ENCODE measurements around the gene SCFD2. TPM values are rescaled to one million over a fixed set of nuclear protein-coding genes. Genes with fewer than 3 reads are reported as not detected.

Gene SCFD2
- polyA plus RNA-seq, 3 donors = 5.4 to 9.4 (median 6.7) TPM

DNA sequence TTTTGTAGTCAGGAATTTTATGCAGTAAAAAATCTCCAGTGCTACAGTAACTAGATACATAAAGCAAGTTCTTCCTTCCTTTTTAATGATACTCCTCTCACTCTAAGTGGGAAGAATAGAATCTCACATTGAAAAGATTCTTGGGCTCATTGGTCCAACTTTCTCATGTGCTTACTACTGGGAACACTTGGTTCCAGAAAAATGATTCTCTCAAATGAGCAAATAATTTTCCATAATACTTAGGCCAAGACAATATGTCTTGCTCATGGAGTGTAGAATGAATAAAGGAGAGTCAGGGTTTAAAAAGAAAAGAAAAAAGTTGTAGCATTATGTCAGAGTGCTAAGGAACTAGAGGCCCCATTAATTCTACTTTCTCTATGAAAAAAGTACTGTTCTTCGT, 306.0 kb downstream of the SCFD2 start:
- Histone ChIP-seq H4K20me1 (ENCODE audit: insufficient read depth, low read length) (no peaks in the 10 kb centered on the region), H3K27me3 (ENCODE audit: control insufficient read depth in 2 of 2, insufficient read depth in 2 of 2, low read length in 2 of 2) (no peaks in the 10 kb centered on the region), H3K27ac (ENCODE audit: low read depth in 1 of 2, low read length in 2 of 2) (no peak overlapping the region), H2AFZ (ENCODE audit: insufficient read depth, low read depth, low read length, poor library complexity, severe bottlenecking) (no peak overlapping the region), H3K4me1 (ENCODE audit: control insufficient read depth in 1 of 2, insufficient read depth in 2 of 2, low read length in 2 of 2) (no peaks in the 10 kb centered on the region), H3K4me3 (replicated peaks in 1 of 3; ENCODE audit: low read depth in 2 of 3, low read length in 3 of 3) (no peak overlapping the region), H3K9ac (ENCODE audit: insufficient read depth, low read length, poor library complexity, severe bottlenecking) (no peak overlapping the region), H3K9me3 (replicated peaks in 1 of 2; ENCODE audit: control insufficient read depth in 1 of 2, insufficient read depth in 1 of 2, low read length in 2 of 2) (no peaks in the 10 kb centered on the region), H3K4me2 (replicated peaks; ENCODE audit: extremely low read depth, low read length, poor library complexity, severe bottlenecking) (no peak overlapping the region), H3K36me3 (replicated peaks in 1 of 2; ENCODE audit: control insufficient read depth in 1 of 2, insufficient read depth in 2 of 2, low read length in 2 of 2) (no peaks in the 10 kb centered on the region), H3K79me2 (ENCODE audit: insufficient read depth, low read length) (no peaks in the 10 kb centered on the region)
- no CpG with 5 or more reads among the region's 1 CpG for WGBS (ENCODE audit: insufficient coverage)
- peaks cover 0 to 1% of the 10 kb centered on the region in 2 donors for H3K36me3 Mint-ChIP-seq
- no peak overlapping the region for H3K27ac Mint-ChIP-seq
- H3K4me1 Mint-ChIP-seq = peaks cover 2% of the 10 kb centered on the region
- peaks cover 0 to 2% (median 0%) of the 10 kb centered on the region in 7 donors for H3K9me3 Mint-ChIP-seq
- TF ChIP-seq, protein P1, sequence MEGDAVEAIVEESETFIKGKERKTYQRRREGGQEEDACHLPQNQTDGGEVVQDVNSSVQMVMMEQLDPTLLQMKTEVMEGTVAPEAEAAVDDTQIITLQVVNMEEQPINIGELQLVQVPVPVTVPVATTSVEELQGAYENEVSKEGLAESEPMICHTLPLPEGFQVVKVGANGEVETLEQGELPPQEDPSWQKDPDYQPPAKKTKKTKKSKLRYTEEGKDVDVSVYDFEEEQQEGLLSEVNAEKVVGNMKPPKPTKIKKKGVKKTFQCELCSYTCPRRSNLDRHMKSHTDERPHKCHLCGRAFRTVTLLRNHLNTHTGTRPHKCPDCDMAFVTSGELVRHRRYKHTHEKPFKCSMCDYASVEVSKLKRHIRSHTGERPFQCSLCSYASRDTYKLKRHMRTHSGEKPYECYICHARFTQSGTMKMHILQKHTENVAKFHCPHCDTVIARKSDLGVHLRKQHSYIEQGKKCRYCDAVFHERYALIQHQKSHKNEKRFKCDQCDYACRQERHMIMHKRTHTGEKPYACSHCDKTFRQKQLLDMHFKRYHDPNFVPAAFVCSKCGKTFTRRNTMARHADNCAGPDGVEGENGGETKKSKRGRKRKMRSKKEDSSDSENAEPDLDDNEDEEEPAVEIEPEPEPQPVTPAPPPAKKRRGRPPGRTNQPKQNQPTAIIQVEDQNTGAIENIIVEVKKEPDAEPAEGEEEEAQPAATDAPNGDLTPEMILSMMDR (IDR thresholded peaks at IDR 0.05) = no peak
- no peaks in the 10 kb centered on the region for H3K27me3 Mint-ChIP-seq (ENCODE audit: low read depth in 3 of 3)
- DNase-seq = no peak
- intact Hi-C loops (cut with micrococcal nuclease) = no loop called here
- H3K4me3 Mint-ChIP-seq = no peak overlapping the region

DNA sequence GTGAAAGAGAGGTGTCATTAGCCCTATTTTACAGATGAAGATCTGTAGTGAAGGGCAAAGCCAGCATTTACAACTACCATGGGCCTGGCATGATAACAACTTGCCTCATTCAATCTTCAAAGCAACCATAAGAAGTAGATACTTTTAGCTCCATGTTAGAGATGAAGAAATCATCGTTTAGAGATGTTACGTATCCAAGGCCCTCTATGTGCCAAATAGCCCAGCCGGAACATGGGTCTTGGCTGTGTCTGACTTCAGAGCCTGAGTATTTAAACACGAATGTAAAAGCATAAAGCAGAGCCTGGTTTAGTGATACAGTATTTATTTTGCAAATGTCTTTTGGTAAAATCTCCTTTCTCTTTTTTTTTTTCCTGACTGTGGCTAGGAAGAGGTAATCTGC, 306.6 kb downstream of the SCFD2 start:
- no peak overlapping the region for H2AFZ ChIP-seq (ENCODE audit: insufficient read depth, low read depth, low read length, poor library complexity, severe bottlenecking)
- no peaks in the 10 kb centered on the region for H3K27me3 ChIP-seq (ENCODE audit: control insufficient read depth in 2 of 2, insufficient read depth in 2 of 2, low read length in 2 of 2)
- no peak for DNase-seq
- H3K4me1 Mint-ChIP-seq = peaks cover 2% of the 10 kb centered on the region
- H3K4me1 ChIP-seq (ENCODE audit: control insufficient read depth in 1 of 2, insufficient read depth in 2 of 2, low read length in 2 of 2) = no peaks in the 10 kb centered on the region
- H3K4me2 ChIP-seq (replicated peaks; ENCODE audit: extremely low read depth, low read length, poor library complexity, severe bottlenecking) = no peak overlapping the region
- no peak overlapping the region for H3K27ac Mint-ChIP-seq
- no peaks in the 10 kb centered on the region for H3K36me3 ChIP-seq (replicated peaks in 1 of 2; ENCODE audit: control insufficient read depth in 1 of 2, insufficient read depth in 2 of 2, low read length in 2 of 2)
- H3K27ac ChIP-seq (ENCODE audit: low read depth in 1 of 2, low read length in 2 of 2) = no peak overlapping the region
- TF ChIP-seq, protein P1 (IDR thresholded peaks at IDR 0.05) = no peak
- no peak overlapping the region for H3K4me3 ChIP-seq (replicated peaks in 1 of 3; ENCODE audit: low read depth in 2 of 3, low read length in 3 of 3)
- intact Hi-C loops (cut with micrococcal nuclease) = no loop called here
- no peaks in the 10 kb centered on the region for H3K9me3 ChIP-seq (replicated peaks in 1 of 2; ENCODE audit: control insufficient read depth in 1 of 2, insufficient read depth in 1 of 2, low read length in 2 of 2)
- H4K20me1 ChIP-seq (ENCODE audit: insufficient read depth, low read length) = no peaks in the 10 kb centered on the region
- WGBS (ENCODE audit: insufficient coverage) = 93% methylated on average over 3 of the region's 4 CpGs
- H3K4me3 Mint-ChIP-seq = no peak overlapping the region
- peaks cover 0 to 1% of the 10 kb centered on the region in 2 donors for H3K36me3 Mint-ChIP-seq
- H3K9ac ChIP-seq (ENCODE audit: insufficient read depth, low read length, poor library complexity, severe bottlenecking) = no peak overlapping the region
- no peaks in the 10 kb centered on the region for H3K27me3 Mint-ChIP-seq (ENCODE audit: low read depth in 3 of 3)
- H3K79me2 ChIP-seq (ENCODE audit: insufficient read depth, low read length) = no peaks in the 10 kb centered on the region
- peaks cover 0 to 2% (median 0%) of the 10 kb centered on the region in 7 donors for H3K9me3 Mint-ChIP-seq
